AG10803 (cell line): ENCODE results near the gene THPO.
A peak's percentile ranks its signal among the peaks of the same experiment; 100 is the strongest.

Source experiments
- DNase-seq: peaks from one replicate; pipeline ENCODE4 v3.0.0; 2010; ENCODE audit warnings: low read depth
- H3K4me3 ChIP-seq: 2 replicates; pipeline ENCODE4 v1.5.1; 2011; ENCODE audit warnings: mild to moderate bottlenecking, low read length, control low read depth
- CTCF ChIP-seq: conservative IDR thresholded peaks from 2 replicates; pipeline ENCODE4 v1.5.1; 2011; ENCODE audit warnings: mild to moderate bottlenecking, low read length, control low read depth, inconsistent platforms

The THPO gene

GRCh38 chr3:184377882-184378445 is at the start of gene THPO:
THPO (minus strand) TSS chr3:184378207; CDS start chr3:184376259, 1,948 bp downstream.
- no peak for TF ChIP-seq CTCF
- H3K4me3 ChIP-seq: no peak within 1 kb of the TSS
- DNase-seq: no peak

GRCh38 chr3:184426691-184427141 is 48.7 kb upstream of the THPO start:
- no peak for TF ChIP-seq CTCF
- no peak for DNase-seq
- H3K4me3 ChIP-seq: no peak overlapping the region

- no peak for DNase-seq
- H3K4me3 ChIP-seq: no peak overlapping the region
- no peak for TF ChIP-seq CTCF
Observed at GRCh38 chr3:184423561-184423960, 45.6 kb upstream of the THPO start.

GRCh38 chr3:184419171-184419570 is 41.2 kb upstream of the THPO start:
- no peak for TF ChIP-seq CTCF
- DNase-seq: peak; percentile 11
- H3K4me3 ChIP-seq: no peak overlapping the region

GRCh38 chr3:184417619-184418327 is 39.8 kb upstream of the THPO start:
- peak; percentile 61 for DNase-seq
- peak; percentile 96 for TF ChIP-seq CTCF
- H3K4me3 ChIP-seq: no peak overlapping the region

GRCh38 chr3:184415203-184415490 is 37.1 kb upstream of the THPO start:
- no peak for DNase-seq
- no peak overlapping the region for H3K4me3 ChIP-seq
- no peak for TF ChIP-seq CTCF
